Fibroblast of peridontal ligament (primary cell): ENCODE measurements around the gene ORMDL2.
A peak's percentile ranks its signal among the peaks of the same experiment; 100 is the strongest.

Experiments used
- DNase-seq: peaks from one replicate; pipeline ENCODE4 v3.0.0-alpha.2; 2010; ENCODE audit errors: extremely low read depth

The ORMDL2 gene, protein sequence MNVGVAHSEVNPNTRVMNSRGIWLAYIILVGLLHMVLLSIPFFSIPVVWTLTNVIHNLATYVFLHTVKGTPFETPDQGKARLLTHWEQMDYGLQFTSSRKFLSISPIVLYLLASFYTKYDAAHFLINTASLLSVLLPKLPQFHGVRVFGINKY

DNA sequence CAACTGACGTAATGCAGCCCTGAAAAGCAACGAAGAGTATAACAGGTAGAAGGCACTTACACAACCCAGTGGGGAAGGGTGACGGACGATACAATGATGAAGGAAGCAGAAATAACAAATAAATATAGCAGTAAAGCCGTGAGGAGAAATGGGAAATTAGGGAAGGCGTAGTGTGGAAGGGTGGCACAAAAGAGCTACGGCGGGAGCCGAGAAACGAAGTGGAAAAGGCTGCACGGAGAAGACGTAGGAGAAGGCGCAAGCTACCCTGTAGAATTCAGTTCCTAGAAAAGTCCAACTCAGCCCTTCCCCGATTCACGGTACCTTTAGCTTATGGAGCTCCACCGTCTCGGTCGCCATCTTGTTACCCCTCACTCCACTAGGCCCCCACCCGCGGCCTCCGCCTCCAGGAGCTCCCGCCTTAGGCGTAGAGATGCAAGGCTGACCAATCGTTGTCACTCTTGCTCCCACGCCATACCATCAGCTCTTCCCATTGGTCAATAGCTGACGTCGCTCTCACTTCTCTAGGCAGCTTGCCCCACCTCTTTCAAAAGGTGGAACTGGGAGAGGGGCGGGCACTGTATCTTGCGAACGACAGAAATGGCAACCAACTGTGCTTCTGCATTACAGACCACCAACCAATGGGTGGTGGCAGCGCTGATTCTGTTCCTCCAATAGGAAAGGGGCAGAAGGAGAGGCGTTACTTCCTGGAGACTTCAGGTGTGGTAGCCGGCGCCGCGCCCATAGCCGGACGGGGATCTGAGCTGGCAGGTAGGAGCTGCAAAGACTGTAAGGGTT is at the start of gene ORMDL2, which contains the start of gene SARNP:
Gene ORMDL2, plus strand, starts transcription at position 697 of the 795 bp plus-strand sequence. CDS start 959 bp downstream, outside the sequence.
Gene SARNP, minus strand, starts transcription at position 380 of the 795 bp plus-strand sequence. Its CDS starts 23 bp downstream, at position 357.
- DNase-seq, result peak; percentile 100

DNA sequence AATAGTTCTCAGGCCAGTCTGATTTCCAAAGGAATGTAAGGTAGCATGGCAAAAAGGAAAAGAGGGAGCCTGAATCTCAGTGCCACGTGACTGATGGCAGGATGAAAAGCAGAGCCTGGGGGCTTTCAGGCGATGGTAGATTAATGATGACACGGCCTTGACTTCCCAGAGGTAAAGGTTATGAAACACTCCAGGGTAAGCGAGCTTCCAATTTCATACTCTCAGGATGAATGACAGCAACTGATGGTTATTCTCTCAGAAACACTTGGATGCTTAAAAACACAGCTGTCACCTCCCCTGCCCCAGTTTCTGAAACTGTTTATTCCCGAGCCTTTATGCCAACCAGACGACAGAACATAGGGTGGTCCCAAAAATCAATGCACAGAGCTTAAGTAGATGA is 46.1 kb upstream of the ORMDL2 start:
- DNase-seq, result no peak

DNA sequence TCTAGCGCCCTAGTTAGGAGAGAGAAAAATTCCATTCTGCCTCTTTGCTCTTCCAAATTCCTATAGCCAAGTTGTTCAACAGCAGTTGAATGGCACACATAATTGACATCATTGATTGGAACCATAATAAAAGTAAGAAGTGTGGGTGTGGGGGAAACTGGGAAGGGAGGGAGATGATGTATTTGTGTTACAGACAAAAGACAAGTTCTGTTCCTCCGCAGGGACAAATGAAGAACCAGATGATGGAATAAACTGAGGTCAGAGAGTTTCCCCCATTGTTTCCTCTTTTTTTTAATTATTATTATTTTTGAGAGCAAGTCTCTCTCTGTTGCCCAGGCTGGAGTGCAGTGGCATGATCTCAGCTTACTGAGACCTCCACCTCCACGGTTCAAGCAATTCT is 40.0 kb upstream of the ORMDL2 start:
- DNase-seq, result no peak

DNA sequence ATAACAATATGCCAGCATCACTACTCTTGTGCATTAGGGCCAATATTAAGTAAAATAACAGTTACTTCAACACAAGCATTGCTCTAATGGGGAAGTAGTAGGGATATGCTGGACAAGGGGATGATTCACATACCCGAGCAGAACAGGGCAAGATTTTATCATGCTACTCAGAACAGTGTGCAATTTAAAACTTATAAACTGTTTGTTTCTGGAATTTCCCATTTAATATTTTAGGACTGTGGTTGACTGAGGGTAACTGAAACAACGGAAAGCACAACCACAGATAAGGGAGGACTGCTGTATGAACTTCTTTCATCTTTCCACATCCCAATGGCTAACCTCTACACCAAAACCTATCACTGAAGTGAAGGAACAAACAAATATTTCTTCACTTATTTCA is 37.2 kb upstream of the ORMDL2 start:
- no peak for DNase-seq

DNA sequence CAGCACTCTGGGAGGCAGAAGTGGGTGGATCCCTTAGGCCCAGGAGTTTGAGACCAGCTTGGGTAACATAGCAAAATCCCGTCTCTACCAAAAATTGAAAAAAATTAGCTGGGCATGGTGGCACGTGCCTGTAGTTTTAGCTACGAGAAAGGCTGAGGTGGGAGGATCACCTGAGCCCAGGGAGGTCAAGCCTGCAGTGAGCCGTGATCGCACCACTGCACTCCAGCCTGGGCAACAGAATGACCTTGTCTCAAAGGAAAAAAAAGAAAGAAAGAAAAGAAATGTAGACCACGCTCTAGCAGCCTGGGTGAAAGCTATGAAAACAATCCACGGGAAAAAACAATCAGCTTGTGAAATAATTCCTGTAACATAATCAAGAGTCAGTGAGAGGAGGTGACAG is 29.3 kb upstream of the ORMDL2 start:
- no peak for DNase-seq

DNA sequence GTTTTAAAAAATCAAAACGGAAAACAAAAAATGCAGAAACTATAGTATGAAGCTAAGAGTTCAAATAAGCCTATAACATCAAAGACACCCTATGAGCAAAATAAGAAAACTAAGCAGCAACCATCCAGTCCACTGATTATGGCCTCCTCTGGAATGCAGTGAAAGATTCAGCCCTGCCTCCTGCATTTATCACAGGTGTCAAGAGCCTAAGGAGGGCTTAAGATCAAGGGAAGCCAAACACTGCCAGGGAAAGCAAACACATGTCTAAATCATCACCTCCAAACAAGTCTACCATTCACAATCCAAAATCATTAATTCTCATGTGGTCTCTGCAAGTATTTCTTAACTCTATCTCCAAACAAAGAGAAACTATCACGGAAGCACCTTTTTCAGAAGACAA is 28.7 kb upstream of the ORMDL2 start:
- no peak for DNase-seq

DNA sequence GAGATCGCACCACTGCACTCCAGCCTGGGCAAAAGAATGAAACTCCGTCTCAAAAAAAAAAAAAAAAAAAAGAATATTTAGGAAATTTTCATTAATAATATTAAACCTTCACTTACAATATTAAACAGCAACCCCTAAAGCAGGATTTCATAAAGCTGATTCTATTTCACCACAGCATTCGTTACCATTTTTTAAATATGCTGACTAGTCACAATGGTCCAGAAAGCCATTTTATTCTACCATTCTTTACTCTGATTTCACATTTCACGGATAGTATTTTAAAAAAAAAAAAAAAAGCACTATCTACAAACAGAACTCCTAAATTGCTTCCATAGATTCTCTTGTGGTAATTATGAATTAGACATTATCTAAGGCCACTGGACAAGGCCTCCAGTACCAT is 27.9 kb upstream of the ORMDL2 start:
- DNase-seq, result no peak

DNA sequence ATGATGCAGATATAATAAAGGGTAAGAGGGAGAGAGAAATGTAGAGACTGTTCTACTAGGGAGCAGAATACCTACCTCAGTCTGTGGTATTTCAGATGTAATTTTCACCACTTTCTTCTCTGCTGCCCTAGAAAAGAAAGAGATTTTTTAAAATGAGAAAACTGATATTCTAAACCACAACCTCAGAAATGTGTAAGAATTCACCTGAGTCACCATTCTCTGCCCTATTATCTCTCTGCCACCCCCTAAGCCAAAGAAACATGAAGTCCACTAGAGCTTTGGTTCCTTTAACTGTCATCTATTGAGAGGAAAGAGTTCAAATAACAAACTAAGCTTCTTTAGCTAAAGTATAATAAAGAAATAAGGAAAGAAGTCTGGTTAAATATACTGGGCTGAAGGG is 21.9 kb upstream of the ORMDL2 start:
- no peak for DNase-seq

DNA sequence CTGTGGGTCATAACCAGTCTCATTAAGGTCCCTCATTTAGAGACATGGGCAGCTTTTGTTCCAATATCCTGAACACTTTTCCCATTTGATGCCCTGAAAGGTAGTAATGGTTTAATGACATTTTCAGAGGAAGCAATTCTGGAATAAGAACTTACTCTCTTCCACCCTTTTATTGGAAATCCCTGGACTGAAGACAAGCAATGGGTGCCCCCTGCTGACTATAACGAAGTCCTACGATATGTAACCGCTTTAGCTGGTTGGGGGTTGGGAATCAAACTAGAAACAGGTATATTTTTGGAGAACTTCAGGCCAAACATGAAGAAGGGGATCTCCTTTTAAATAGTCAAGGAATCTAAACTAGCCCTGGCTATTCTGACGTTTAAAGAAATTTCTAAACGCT is 20.8 kb upstream of the ORMDL2 start:
- peak; percentile 70 for DNase-seq

DNA sequence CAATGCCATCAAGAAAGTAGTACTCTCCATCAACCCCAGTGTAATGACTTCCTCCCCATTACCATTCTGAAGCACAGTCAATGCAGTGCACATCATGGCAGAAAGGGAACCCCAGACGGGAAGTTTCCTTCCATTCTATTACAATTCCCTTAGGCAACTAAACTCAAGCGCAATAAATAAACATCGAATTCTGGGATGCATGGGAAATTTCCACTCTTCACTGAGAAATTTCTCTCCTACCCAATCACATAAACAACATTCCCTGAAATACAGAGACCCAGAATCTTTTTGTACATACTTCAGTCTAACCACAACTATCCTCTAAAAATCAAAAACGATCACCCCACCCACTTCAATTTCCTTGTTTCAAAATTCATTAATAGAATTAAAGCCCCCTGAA is 20.3 kb upstream of the ORMDL2 start:
- DNase-seq, result peak; percentile 61

DNA sequence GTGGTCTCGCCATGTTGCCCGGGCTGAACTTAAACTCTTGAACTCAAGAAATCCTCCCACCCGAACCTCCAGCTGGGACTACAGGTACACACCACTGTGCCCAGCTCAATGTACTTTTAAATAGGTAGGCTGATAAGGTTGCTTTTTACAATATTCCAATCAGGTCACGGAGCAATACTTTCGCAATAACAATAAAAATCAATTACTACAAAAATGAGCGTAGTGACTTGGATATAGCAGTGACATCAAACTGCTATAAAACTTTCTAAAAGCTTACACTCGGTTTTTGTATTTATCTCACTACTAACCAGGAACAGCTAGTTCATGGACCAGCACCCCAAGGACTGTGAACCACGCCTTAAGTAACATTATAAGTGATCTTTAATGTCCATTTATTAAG is 10.9 kb upstream of the ORMDL2 start:
- DNase-seq, result no peak

DNA sequence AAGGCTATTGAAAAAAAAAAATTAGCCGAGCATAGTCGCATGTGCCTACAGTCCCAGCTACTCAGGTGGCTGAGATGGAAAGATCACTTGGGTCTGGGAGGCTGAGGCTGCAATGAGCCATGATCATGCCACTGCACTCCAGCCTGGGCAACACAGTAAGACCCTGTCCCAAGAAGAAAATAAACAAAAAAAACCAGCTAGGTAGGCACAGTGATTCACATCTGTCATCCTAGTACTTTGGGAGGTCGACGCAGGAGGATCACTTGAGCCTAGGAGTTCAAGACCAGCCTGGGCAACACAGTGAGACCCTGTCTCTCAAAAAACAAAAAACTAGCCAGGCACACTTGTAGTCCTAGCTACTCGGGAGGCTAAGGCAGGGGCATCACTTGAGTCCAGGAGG is 8.6 kb upstream of the ORMDL2 start:
- DNase-seq, result no peak

DNA sequence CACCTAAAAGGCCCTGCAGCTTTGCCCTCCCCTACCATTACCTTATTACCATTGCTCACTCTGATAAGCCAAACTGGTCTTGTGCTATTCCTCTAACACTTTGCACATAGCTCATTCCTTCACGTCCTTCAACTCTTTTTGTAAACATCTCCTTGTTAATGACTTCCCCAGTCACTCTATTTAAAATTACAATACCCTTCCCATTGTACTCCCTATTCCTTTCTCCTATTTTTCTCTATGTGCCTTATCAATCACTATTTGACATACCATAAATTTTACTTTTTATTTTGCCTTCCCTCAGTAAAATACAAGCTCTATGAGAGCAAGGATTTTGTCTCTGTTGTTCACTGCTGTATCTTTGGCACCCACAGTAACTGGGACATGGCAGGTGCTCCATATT is 5.8 kb upstream of the ORMDL2 start:
- no peak for DNase-seq

DNA sequence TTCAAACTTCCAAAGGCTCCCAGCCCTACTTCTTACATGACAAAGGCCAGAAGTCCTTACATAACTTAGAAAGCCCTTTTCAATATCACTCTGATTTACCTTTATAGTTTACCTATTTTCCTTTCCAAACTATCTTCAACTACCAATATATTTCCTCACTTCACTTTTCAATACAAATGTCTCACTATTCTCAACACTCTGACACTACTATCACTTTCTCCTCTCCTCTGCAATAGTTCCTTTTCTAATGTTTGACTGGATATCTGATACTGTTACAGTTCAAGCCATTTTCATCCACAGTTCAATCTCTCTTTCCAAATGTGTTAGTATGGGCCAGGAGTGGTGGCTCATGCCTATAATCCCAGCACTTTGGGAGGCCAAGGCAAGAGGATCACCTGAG is 3.6 kb upstream of the ORMDL2 start:
- no peak for DNase-seq

DNA sequence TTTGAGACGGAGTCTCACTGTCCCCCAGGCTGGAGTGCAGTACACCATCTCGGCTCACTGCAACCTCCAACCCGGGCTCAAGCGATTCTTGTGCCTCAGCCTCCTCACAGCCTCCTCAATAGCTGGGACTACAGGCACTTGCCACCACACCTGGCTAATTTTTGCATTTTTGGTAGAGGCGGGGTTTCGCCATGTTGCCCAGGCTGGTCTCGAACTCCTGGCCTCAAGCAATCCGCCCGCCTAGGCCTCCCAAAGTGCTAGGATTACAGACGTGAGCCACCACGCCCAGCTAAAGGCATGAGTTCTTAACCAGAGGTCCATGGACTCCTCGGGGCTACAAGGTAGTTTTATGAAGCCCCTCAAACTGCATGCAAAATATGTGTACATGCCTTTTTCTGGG is 2.4 kb upstream of the ORMDL2 start:
- no peak for DNase-seq

DNA sequence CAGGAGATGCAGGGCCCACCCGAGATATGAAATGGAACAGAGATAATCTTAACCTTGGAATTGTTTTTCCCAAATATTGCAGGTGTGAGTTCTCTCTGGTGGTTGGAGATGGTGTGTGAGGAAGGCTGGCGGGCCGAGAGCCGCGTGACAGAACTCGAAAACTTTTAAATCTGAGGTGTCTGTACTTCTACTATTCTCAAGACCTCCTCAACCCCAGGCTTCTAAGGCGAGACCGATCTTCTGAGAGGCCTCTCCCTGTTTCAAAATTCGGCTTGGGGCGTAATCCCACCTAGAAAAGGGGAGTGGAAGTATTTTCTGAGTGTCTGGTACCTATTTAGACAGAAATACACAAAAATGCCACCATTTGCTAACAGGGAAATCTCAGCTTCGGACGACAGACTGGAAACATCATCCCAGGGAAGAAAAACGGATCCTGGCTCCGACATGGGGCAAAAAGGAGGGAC is 928 bp upstream of the ORMDL2 start:
- no peak for DNase-seq

DNA sequence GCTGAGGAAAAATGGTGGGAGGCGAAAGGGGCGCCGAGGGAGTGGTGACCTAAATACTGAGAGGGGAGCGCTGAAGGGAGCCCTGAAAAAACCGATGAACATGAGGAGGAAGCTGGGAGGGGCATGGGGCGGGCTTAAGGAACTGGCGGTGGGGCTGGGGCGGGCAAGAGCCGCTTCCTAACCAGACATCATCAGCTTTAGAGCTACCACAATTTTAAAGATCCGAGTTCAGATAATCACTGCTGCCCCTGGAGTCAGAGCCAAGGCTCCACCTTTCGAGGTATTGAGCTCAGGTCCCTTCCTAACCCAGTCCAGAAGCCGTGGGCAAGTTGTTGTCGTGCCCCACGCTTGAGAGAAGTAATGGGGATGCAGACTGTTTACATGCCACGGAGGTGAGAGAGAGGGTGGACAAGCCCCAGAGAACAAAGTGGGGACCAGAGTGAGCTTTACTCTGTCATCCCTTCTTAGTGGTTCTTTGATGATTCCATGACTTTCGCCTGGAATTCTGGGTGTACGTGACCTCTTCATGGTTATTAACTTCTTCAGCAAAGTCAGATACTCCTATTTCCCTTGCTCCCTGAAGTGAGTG is 393 bp downstream of the ORMDL2 start:
- DNase-seq, result peak; percentile 11

DNA sequence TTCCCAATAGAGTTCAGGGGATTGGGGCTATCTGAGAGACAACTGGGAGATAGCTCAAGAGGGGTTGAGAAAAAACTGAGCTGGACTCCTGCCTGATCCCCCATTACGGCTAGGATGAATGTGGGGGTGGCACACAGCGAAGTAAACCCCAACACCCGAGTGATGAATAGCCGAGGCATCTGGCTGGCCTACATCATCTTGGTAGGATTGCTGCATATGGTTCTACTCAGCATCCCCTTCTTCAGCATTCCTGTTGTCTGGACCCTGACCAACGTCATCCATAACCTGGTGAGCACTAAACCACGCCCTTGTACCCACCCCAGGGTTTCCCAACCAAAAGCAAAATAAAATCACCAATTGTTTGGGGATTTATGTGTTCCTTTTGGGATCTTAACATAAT is 1.0 kb downstream of the ORMDL2 start:
- DNase-seq, result peak; percentile 18

DNA sequence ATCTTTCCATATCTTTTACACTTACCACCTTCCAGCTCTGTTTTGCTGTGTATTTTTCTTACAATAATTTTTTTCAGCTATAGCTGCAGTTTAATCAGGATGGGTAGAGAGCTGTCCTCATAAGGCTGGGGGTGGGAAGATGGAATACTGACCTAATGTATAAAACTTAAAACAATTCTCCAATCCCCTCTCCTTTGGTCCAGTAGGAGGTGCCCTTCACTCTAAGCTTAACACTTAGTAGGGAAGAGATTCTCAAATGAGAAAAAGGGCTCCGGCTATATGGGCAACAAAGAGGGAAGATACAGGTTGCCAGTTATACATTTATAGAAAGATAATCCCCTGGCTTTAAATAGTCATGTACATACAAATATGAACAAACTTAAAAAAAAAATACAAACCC is 2.8 kb downstream of the ORMDL2 start:
- peak; percentile 33 for DNase-seq

DNA sequence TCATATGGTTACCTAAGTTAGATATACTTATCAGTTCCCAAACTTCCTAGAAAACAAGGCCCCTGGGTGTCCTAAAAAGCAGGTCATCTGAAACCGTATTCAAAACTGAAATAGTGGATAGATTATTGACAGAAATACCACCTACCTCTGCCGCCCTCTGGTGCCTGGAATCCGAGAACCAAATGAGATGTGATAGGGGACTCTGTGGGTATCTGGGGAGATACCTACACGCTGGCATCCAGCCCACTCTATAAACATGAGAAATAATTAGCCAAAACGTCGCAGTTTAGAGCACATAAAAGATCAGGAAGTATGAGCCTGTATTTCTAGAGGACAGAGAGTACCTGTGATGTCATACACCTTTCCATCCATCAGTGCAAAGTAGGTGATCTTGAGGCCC is 4.4 kb downstream of the ORMDL2 start:
- no peak for DNase-seq

DNA sequence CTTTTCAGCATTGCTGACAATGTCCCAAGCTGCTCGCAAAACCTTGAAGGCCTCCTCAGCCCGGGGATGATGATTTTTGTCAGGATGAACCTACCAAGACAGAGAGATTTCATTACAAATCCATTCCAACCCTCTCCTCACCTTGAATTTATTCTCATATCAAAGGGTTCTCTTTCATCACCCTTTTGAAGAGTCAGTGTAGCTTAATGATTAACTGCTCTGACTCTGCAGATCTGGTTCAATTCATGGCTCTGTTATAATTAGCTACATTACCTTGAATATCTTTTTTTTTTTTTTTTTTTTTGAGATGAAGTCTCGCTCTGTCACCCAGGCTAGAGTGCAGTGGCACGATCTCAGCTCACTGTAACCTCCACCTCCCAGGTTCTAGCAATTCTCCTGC is 5.6 kb downstream of the ORMDL2 start:
- no peak for DNase-seq

DNA sequence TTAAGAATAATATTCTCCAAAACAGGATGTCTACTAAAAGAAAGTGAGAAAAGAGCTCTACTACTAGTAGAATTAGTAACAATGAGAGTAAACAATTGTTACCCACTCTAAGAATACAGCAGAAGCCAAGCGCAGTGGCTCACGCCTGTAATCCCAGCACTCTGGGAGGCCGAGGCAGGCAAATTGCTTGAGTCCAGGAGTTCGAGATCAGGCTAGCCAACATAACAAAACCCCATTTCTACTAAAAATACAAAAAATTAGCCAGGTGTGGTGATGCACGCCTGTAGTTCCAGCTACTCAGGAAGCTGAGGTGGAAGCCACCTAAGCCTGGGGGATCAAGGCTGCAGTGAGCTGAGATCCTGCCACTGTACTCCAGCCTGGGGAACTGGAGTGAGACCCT is 6.9 kb downstream of the ORMDL2 start:
- no peak for DNase-seq

DNA sequence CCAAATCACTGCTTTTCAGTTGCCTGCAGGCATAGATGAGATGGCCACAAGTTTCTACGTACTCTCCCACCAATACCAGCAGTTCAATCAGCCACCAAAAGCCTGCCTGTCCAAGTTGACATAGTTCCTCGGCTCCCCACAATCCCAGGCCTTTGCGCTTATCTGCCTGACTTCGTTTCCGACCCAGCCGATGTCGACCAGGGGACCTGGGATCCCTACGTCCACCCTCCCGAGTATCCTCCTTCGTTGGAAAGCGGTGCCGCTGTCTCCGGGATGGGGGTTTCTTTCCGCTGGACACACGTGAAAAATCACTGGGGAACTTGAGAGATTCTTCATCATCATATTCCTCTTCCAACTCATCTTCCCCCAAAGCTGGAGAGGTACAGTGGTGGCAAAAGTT is 10.0 kb downstream of the ORMDL2 start:
- no peak for DNase-seq
